ENCODE measurements around the gene ZBTB20. TPM values are rescaled to one million over a fixed set of nuclear protein-coding genes. Genes with fewer than 3 reads are reported as not detected.
A peak's percentile ranks its signal among the peaks of the same experiment; 100 is the strongest.

ZBTB20 gene
- total and polyA plus RNA-seq, 10 donors = 0.32 to 89.7 (median 71.8) TPM

GRCh38 chr3:114363554-114364202, 783.4 kb downstream of the ZBTB20 start:
- peak overlapping the region in 3 of 8 donors; percentile 22 to 28 (median 23) for H3K27ac ChIP-seq
- peaks cover 0 to 24% (median 11%) of the 10 kb centered on the region in 6 donors for H3K4me1 ChIP-seq
- H3K9me3 ChIP-seq = no peaks in the 10 kb centered on the region
- H3K4me3 ChIP-seq = no peak overlapping the region
- DNase-seq = no peak
- WGBS, 5 donors = 66 to 91% (median 81%) methylated on average over 1 of the region's 1 CpG
- intact Hi-C loops (cut with DNase I; ENCODE audit: low total_unique reads) = no loop called here
- TF ChIP-seq POLR2A (IDR thresholded peaks at IDR 0.05) (no peak), POLR2AphosphoS5 (IDR thresholded peaks at IDR 0.05) (no peak), CTCF (IDR thresholded peaks at IDR 0.05 in 8 of 11, conservative IDR thresholded peaks at IDR 0.05 in 3 of 11) (no peak)
- no peaks in the 10 kb centered on the region for H3K27me3 ChIP-seq (replicated peaks in 1 of 7)
- no peaks in the 10 kb centered on the region for H3K36me3 ChIP-seq

GRCh38 chr3:114362815-114363214, 784.3 kb downstream of the ZBTB20 start:
- Histone ChIP-seq H3K4me1 (peaks cover 0 to 24% (median 11%) of the 10 kb centered on the region in 6 donors), H3K4me3 (no peak overlapping the region), H3K27me3 (replicated peaks in 1 of 7) (no peaks in the 10 kb centered on the region), H3K36me3 (no peaks in the 10 kb centered on the region), H3K27ac (peak overlapping the region in 2 of 8 donors; percentile 22 to 23), H3K9me3 (no peaks in the 10 kb centered on the region)
- intact Hi-C loops (cut with DNase I; ENCODE audit: low total_unique reads) = no loop called here
- 74 to 93% (median 88%) methylated on average over 1 of the region's 1 CpG for WGBS, 5 donors
- DNase-seq = no peak
- no peak for TF ChIP-seq POLR2AphosphoS5 (IDR thresholded peaks at IDR 0.05)
- TF ChIP-seq CTCF (IDR thresholded peaks at IDR 0.05 in 8 of 11, conservative IDR thresholded peaks at IDR 0.05 in 3 of 11) = peak in 8 of 11 experiments; percentile 8 to 49 (median 40)
- TF ChIP-seq POLR2A (IDR thresholded peaks at IDR 0.05) = no peak

- DNase-seq = no peak
- intact Hi-C loops (cut with DNase I; ENCODE audit: low total_unique reads) = no loop called here
- no peak for TF ChIP-seq POLR2AphosphoS5 (IDR thresholded peaks at IDR 0.05)
- TF ChIP-seq POLR2A (IDR thresholded peaks at IDR 0.05) = no peak
- no peak for TF ChIP-seq CTCF (IDR thresholded peaks at IDR 0.05 in 8 of 11, conservative IDR thresholded peaks at IDR 0.05 in 3 of 11)
- Histone ChIP-seq H3K9me3 (no peaks in the 10 kb centered on the region), H3K4me1 (peaks cover 0 to 24% (median 11%) of the 10 kb centered on the region in 6 donors), H3K27ac (no peak overlapping the region), H3K27me3 (replicated peaks in 1 of 7) (no peaks in the 10 kb centered on the region), H3K4me3 (no peak overlapping the region), H3K36me3 (no peaks in the 10 kb centered on the region)
These were observed 785.7 kb downstream of the ZBTB20 start for GRCh38 chr3:114361391-114361790.

DNA sequence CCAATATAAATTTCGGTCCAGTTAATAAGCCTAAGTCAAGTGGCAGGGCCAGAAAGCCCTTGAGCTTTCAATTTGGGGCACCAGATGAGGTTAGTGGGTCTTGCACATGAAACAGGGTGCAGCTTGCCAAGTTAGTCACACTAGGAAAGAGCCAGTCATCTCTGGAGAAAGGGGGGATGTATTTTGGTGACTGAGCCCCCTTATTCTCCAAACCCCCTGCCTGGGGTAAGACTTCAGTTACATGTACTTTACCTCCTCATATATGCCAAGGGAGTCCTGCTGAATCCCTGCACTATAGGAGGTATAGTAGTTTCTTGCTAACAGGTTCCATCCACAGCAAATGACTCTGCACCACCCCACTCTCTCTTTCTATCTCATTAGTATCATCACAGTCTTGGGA, 790.6 kb downstream of the ZBTB20 start:
- H3K4me1 ChIP-seq = no peaks in the 10 kb centered on the region
- TF ChIP-seq POLR2A (IDR thresholded peaks at IDR 0.05) = no peak
- TF ChIP-seq POLR2AphosphoS5 (IDR thresholded peaks at IDR 0.05) = no peak
- TF ChIP-seq CTCF (IDR thresholded peaks at IDR 0.05 in 8 of 11, conservative IDR thresholded peaks at IDR 0.05 in 3 of 11) = no peak
- H3K27me3 ChIP-seq (replicated peaks in 1 of 7) = no peaks in the 10 kb centered on the region
- intact Hi-C loops (cut with DNase I; ENCODE audit: low total_unique reads) = no loop called here
- peaks cover 0 to 7% (median 5%) of the 10 kb centered on the region in 6 donors for H3K36me3 ChIP-seq
- no peak for DNase-seq
- H3K27ac ChIP-seq = no peak overlapping the region
- WGBS, 5 donors = 71 to 90% (median 85%) methylated on average over 1 of the region's 1 CpG
- H3K9me3 ChIP-seq = peaks cover 0 to 2% (median 0%) of the 10 kb centered on the region in 8 donors
- H3K4me3 ChIP-seq = no peak overlapping the region

All from spleen (tissue), 11 donors.